HG03039 (cell line): ENCODE results near the gene RGS7.

ENCODE experiments used
- ATAC-seq: cut with Tn5 transposase; IDR thresholded peaks from one replicate; pipeline ENCODE4 v1.9.1; 2021; ENCODE audit warnings: mild to moderate bottlenecking, moderate library complexity; ENCODE audit not compliant: unreplicated experiment

The RGS7 gene

GRCh38 chr1:240866724-240867123 lies 490.3 kb downstream of the RGS7 start:
- ATAC-seq = no peak

- no peak for ATAC-seq
Measured at GRCh38 chr1:240860023-240860422, 497.0 kb downstream of the RGS7 start.

GRCh38 chr1:240854367-240854766 lies 502.6 kb downstream of the RGS7 start:
- no peak for ATAC-seq

GRCh38 chr1:240847325-240847724 lies 509.7 kb downstream of the RGS7 start:
- ATAC-seq = no peak

GRCh38 chr1:240844486-240844885 lies 512.5 kb downstream of the RGS7 start:
- ATAC-seq = no peak

- ATAC-seq = no peak
Measured at GRCh38 chr1:240843798-240844197, 513.2 kb downstream of the RGS7 start.

GRCh38 chr1:240836271-240836670 lies 520.7 kb downstream of the RGS7 start:
- ATAC-seq = no peak

GRCh38 chr1:240835291-240835690 lies 521.7 kb downstream of the RGS7 start:
- no peak for ATAC-seq

GRCh38 chr1:240833075-240833474 lies 523.9 kb downstream of the RGS7 start:
- ATAC-seq = no peak

GRCh38 chr1:240831922-240832321 lies 525.1 kb downstream of the RGS7 start:
- no peak for ATAC-seq

GRCh38 chr1:240831191-240831631 lies 525.8 kb downstream of the RGS7 start:
- no peak for ATAC-seq

- no peak for ATAC-seq
Measured at GRCh38 chr1:240829487-240829886, 527.5 kb downstream of the RGS7 start.

- ATAC-seq = no peak
Measured at GRCh38 chr1:240827786-240828185, 529.2 kb downstream of the RGS7 start.

GRCh38 chr1:240824238-240824637 lies 532.8 kb downstream of the RGS7 start:
- no peak for ATAC-seq

GRCh38 chr1:240823357-240823756 lies 533.6 kb downstream of the RGS7 start:
- ATAC-seq = no peak

GRCh38 chr1:240821925-240822324 lies 535.1 kb downstream of the RGS7 start:
- ATAC-seq = no peak

GRCh38 chr1:240820816-240821215 lies 536.2 kb downstream of the RGS7 start:
- no peak for ATAC-seq

GRCh38 chr1:240816472-240816871 lies 540.5 kb downstream of the RGS7 start:
- no peak for ATAC-seq

GRCh38 chr1:240813720-240814119 lies 543.3 kb downstream of the RGS7 start:
- no peak for ATAC-seq

GRCh38 chr1:240811256-240811655 lies 545.7 kb downstream of the RGS7 start:
- no peak for ATAC-seq

GRCh38 chr1:240808381-240808780 lies 548.6 kb downstream of the RGS7 start:
- no peak for ATAC-seq

GRCh38 chr1:240806200-240806745 lies 550.7 kb downstream of the RGS7 start:
- no peak for ATAC-seq

GRCh38 chr1:240804475-240804874 lies 552.5 kb downstream of the RGS7 start:
- ATAC-seq = no peak
